Measurements from ENCODE around the gene NR1D1. TPM values are rescaled to one million over a fixed set of nuclear protein-coding genes. Genes with fewer than 3 reads are reported as not detected.

NR1D1 gene
- total RNA-seq, 2 donors from 2014 or later, result 2.3 to 5.9 TPM

DNA sequence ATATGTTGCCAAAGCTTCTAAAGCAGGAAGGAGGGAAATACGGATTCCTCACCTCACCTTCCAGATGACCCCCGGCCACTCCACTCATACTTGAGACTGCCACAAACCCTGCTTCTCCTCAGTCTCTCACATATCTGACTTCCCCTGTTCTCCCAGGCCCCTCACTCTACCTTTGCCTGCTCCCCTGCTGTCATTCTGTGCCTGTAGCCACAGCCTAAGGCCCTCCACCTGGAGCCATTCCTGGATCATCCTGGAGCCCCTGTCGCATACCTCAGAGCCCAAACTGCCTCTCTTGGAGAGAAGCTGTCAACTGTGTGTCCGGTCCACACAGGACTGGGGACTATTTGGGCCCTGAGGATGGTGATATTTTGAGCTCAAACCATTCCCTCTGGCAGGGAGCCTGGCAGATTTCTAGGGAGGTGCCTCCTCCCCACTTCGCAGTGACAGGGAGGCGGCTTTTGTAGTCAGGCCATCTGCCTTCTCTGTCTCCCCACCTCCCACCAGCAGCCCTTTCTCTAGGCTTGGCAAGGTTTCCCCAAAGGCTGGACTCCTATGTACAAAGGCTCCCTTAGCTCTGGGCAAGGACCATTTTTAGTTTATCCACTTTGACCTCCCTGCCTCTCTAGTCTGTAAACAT lies 43.9 kb downstream of the NR1D1 start:
- H3K4me3 ChIP-seq, result no peak overlapping the region
- no peaks in the 10 kb centered on the region for H3K27me3 ChIP-seq
- peaks cover 13% of the 10 kb centered on the region for H3K4me1 ChIP-seq
- ATAC-seq (no peak), DNase-seq (no peak)
- peaks cover 0 to 2% of the 10 kb centered on the region in 2 donors for H3K36me3 ChIP-seq (replicated peaks in 1 of 2; ENCODE audit: insufficient read depth in 1 of 2, low read depth in 2 of 2)
- no peaks in the 10 kb centered on the region for H3K9me3 ChIP-seq
- intact Hi-C loops (cut with DNase I), result no loop called here
- WGBS, 2 donors, result 76 to 81% methylated on average over 6 of the region's 6 CpGs
- no peak overlapping the region for H3K27ac ChIP-seq
- TF ChIP-seq CTCF (IDR thresholded peaks at IDR 0.05) (no peak), POLR2A (IDR thresholded peaks at IDR 0.05) (no peak)

Other genes starting within 250 kb of the NR1D1 start
- under 1 TPM; 0.78 to 0.99 TPM for gene IKZF3, start 236.3 kb downstream of the NR1D1 start, total RNA-seq
- gene ZPBP2, start 232.4 kb downstream of the NR1D1 start, total RNA-seq, result not detected
- gene GSDMB, start 182.0 kb downstream of the NR1D1 start, total RNA-seq, result 10 to 100 TPM; 16.3 to 18.5 TPM
- gene ORMDL3, start 173.0 kb downstream of the NR1D1 start, total RNA-seq, result 10 to 100 TPM; 65.6 to 91.0 TPM
- not detected for gene LRRC3C, start 172.9 kb downstream of the NR1D1 start, total RNA-seq
- 1 to 10 TPM in 1 of 2 donors, not detected in 1; 3.4 TPM for gene GSDMA, start 137.6 kb downstream of the NR1D1 start, total RNA-seq
- 10 to 100 TPM; 39.6 to 40.2 TPM for gene PSMD3, start 119.8 kb downstream of the NR1D1 start, total RNA-seq
- gene CSF3, start 85.1 kb downstream of the NR1D1 start, total RNA-seq, result 1 to 10 TPM in 1 of 2 donors, under 1 TPM in 1; 0.78 to 1.6 TPM
- gene MED24, start 46.2 kb downstream of the NR1D1 start, total RNA-seq, result 10 to 100 TPM; 34.9 to 38.7 TPM
- 10 to 100 TPM; 37.9 to 61.6 TPM for gene THRA, start 37.6 kb downstream of the NR1D1 start, total RNA-seq
- gene MSL1, start 21.4 kb upstream of the NR1D1 start, total RNA-seq, result 100 to 1,000 TPM in 1 of 2 donors, 10 to 100 TPM in 1; 75.5 to 157 TPM
- gene CASC3, start 39.9 kb upstream of the NR1D1 start, total RNA-seq, result 10 to 100 TPM; 51.7 to 59.4 TPM
- 1 to 10 TPM; 7.0 to 7.3 TPM for gene RAPGEFL1, start 76.9 kb upstream of the NR1D1 start, total RNA-seq
- gene WIPF2, start 118.7 kb upstream of the NR1D1 start, total RNA-seq, result 1 to 10 TPM; 4.9 to 7.5 TPM
- under 1 TPM; 0.66 to 0.78 TPM for gene CDC6, start 187.3 kb upstream of the NR1D1 start, total RNA-seq
- gene RARA, start 208.6 kb upstream of the NR1D1 start, total RNA-seq, result 10 to 100 TPM; 11.4 to 13.8 TPM

All from body of pancreas (tissue), 4 donors.